ENCODE results near the gene GRIK5. TPM values are rescaled to one million over a fixed set of nuclear protein-coding genes. Genes with fewer than 3 reads are reported as not detected.

Gene GRIK5
- total RNA-seq, 4 donors from 2014 or later = 0.57 to 7.4 (median 0.89) TPM

- H3K9me3 ChIP-seq = no peaks in the 10 kb centered on the region
- peaks cover 0 to 17% (median 6%) of the 10 kb centered on the region in 4 donors for H3K4me1 ChIP-seq
- H3K27me3 ChIP-seq = peaks cover 0 to 30% of the 10 kb centered on the region in 2 donors
- no peak overlapping the region for H3K27ac ChIP-seq
- no peak for DNase-seq
- H3K36me3 ChIP-seq = no peaks in the 10 kb centered on the region
- peak overlapping the region in 1 of 4 donors; percentile 18 for H3K4me3 ChIP-seq
- TF ChIP-seq CTCF (IDR thresholded peaks at IDR 0.05) (no peak), POLR2A (IDR thresholded peaks at IDR 0.05) (no peak)
These were observed 70.7 kb downstream of the GRIK5 start for GRCh38 chr19:41999071-41999877.

GRCh38 chr19:41998246-41999020 lies 71.6 kb downstream of the GRIK5 start:
- Histone ChIP-seq H3K27ac (no peak overlapping the region), H3K27me3 (peaks cover 0 to 36% of the 10 kb centered on the region in 2 donors), H3K4me1 (peaks cover 0 to 26% (median 11%) of the 10 kb centered on the region in 4 donors), H3K4me3 (peak overlapping the region in 2 of 4 donors; percentile 8 to 18), H3K9me3 (no peaks in the 10 kb centered on the region), H3K36me3 (no peaks in the 10 kb centered on the region)
- no peak for DNase-seq
- TF ChIP-seq POLR2A (IDR thresholded peaks at IDR 0.05) = no peak
- peak; percentile 7 to 48 (median 38) for TF ChIP-seq CTCF (IDR thresholded peaks at IDR 0.05)

- TF ChIP-seq POLR2A (IDR thresholded peaks at IDR 0.05) (no peak), CTCF (IDR thresholded peaks at IDR 0.05) (no peak)
- no peak for DNase-seq
These were observed 72.2 kb downstream of the GRIK5 start for GRCh38 chr19:41997851-41998229.

DNA sequence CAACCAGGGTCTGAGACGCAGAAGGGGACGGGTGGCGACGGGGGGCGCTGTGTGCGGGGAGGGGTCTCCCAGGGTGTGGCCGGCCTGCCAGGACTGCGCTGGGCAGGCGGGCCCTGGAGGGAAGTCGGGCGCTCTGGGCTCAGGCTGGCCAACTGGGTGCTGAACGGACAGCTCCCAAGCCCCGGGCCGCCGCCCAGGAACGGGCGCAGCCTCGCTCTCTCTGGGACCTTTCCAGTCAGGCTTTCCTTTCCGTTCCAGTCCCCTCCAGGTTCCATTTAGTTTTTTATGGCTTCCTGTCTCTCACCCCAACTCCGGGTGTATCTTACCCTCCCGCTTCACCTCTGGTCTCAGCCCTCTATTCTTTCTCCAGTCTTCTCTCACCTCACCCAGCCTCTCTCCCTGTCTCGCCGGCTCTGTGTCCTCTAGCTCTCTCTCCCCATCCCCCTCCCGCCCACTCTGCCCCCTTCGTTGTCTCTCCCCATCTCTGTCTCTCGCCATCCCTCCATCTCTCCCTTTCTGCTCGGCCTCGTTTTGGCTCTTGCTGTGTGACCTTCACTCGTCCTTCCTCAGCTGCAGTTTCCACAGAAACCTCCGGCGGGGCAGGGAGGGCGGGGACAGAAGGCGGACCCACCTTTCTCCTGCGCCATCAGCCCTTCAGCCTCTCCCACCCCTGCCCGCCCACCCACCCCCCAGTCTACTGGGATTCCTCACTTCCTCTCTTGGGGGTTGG lies 72.7 kb downstream of the GRIK5 start:
- Histone ChIP-seq H3K27me3 (peaks cover 0 to 37% of the 10 kb centered on the region in 2 donors), H3K27ac (no peak overlapping the region)
- no peak for DNase-seq

More at GRCh38 chr19:41997851-41998229, 72.2 kb downstream of the GRIK5 start:
- Histone ChIP-seq H3K27ac (no peak overlapping the region), H3K4me3 (no peak overlapping the region), H3K9me3 (no peaks in the 10 kb centered on the region), H3K4me1 (peaks cover 0 to 30% (median 11%) of the 10 kb centered on the region in 4 donors), H3K36me3 (no peaks in the 10 kb centered on the region), H3K27me3 (peaks cover 0 to 37% of the 10 kb centered on the region in 2 donors)

More for the DNA sequence above, 72.7 kb downstream of the GRIK5 start:
- H3K9me3 ChIP-seq = no peaks in the 10 kb centered on the region
- H3K4me3 ChIP-seq = no peak overlapping the region
- H3K4me1 ChIP-seq = peaks cover 0 to 30% (median 11%) of the 10 kb centered on the region in 4 donors
- H3K36me3 ChIP-seq = no peaks in the 10 kb centered on the region
- TF ChIP-seq POLR2A (IDR thresholded peaks at IDR 0.05) (no peak), CTCF (IDR thresholded peaks at IDR 0.05) (no peak)
